ENCODE measurements around the gene SUN2. TPM values are rescaled to one million over a fixed set of nuclear protein-coding genes. Genes with fewer than 3 reads are reported as not detected.

Gene SUN2
- total and polyA plus RNA-seq, 2 of the 8 experiments (the other 6 are each of a cell fraction or from before 2014, with no cell fraction given), result 5.1 to 10.5 TPM

- H3K4ac ChIP-seq (replicated peaks; ENCODE audit: insufficient read length, low read depth, low read length), result no peak overlapping the region
- H3K79me1 ChIP-seq (ENCODE audit: low read depth, low read length), result no peaks in the 10 kb centered on the region
- no peak for FAIRE-seq
- H2BK15ac ChIP-seq (ENCODE audit: low read length), result no peak overlapping the region
- no peak for DNase-seq (ENCODE audit: low read depth in 1 of 2, low spot score in 2 of 2)
- no peaks in the 10 kb centered on the region for H3K4me1 ChIP-seq (replicated peaks in 1 of 4; ENCODE audit: control insufficient read depth in 3 of 4, insufficient read depth in 4 of 4, low read length in 3 of 4)
- H2BK20ac ChIP-seq (ENCODE audit: low read length), result no peak overlapping the region
- no peaks in the 10 kb centered on the region for H3K9me3 ChIP-seq (ENCODE audit: insufficient read depth in 2 of 2, low read depth in 1 of 2, low read length in 1 of 2)
- no peak overlapping the region for H4K91ac ChIP-seq (replicated peaks; ENCODE audit: insufficient read length, low read length)
- H3K27ac ChIP-seq (ENCODE audit: low read depth, low read length), result no peak overlapping the region
- H2BK12ac ChIP-seq (ENCODE audit: low read depth, low read length), result no peak overlapping the region
- ChIA-PET CTCF (ENCODE audit: partially characterized antibody) (interaction anchor here (0.6 to 11.1 kb wide), 14 partner anchors 8 to 599 kb away, joined by 3 to 124 read pairs (median 4); partner anchors contain the start of genes DNAL4 and SUN2), POLR2A (ENCODE audit: partially characterized antibody) (interaction anchor here (0.8 to 13.2 kb wide), 7 partner anchors 8 to 52 kb away, joined by 3 to 112 read pairs (median 4); partner anchors contain the start of genes GTPBP1 and TOMM22)
- H3K79me2 ChIP-seq (ENCODE audit: control insufficient read depth in 1 of 2, insufficient read depth in 2 of 2, low read length in 2 of 2), result no peaks in the 10 kb centered on the region
- no peaks in the 10 kb centered on the region for H3K23me2 ChIP-seq (ENCODE audit: low read depth, low read length)
- H2AK5ac ChIP-seq (ENCODE audit: low read depth, low read length), result no peak overlapping the region
- no peak overlapping the region for H4K8ac ChIP-seq (ENCODE audit: extremely low read depth, insufficient read depth, low read length)
- H3K56ac ChIP-seq (replicated peaks; ENCODE audit: insufficient read length, low read depth, low read length), result no peak overlapping the region
- H3K36me3 ChIP-seq (ENCODE audit: control insufficient read depth in 2 of 4, insufficient read depth in 4 of 4, low read length in 3 of 4), result peaks cover 11 to 37% (median 31%) of the 10 kb centered on the region in 4 experiments; a peak in 7 of 8 replicates
- peaks cover 6 to 10% of the 10 kb centered on the region in 2 experiments for H4K20me1 ChIP-seq (replicated peaks in 1 of 2; ENCODE audit: control insufficient read depth in 1 of 2, insufficient read depth in 2 of 2, low read length in 2 of 2)
- 89% methylated on average over 8 of the region's 8 CpGs; no CpG with 5 or more reads in 1 of the 2 experiments for WGBS, 2 experiments (ENCODE audit: extremely low coverage in 1 of 2, insufficient coverage in 1 of 2, insufficient read length in 1 of 2, insufficient replicate concordance in 2 of 2, low coverage in 1 of 2, low lambda C conversion rate in 2 of 2, missing lambda C conversion rate in 1 of 2)
- no peak overlapping the region for H2BK5ac ChIP-seq (ENCODE audit: low read depth, low read length)
- H3K27me3 ChIP-seq (replicated peaks in 1 of 4; ENCODE audit: control insufficient read depth in 3 of 4, extremely low read depth in 1 of 4, insufficient read depth in 3 of 4, low read length in 3 of 4), result no peaks in the 10 kb centered on the region
- H3K4me2 ChIP-seq (ENCODE audit: insufficient read depth in 1 of 2, low read depth in 2 of 2, low read length in 2 of 2), result no peak overlapping the region
- no peak overlapping the region for H2AFZ ChIP-seq (ENCODE audit: low read length)
- no peak overlapping the region for H3K9ac ChIP-seq (replicated peaks in 1 of 4; ENCODE audit: extremely low read depth in 1 of 4, low read depth in 3 of 4, low read length in 3 of 4)
- no peak overlapping the region for H3K4me3 ChIP-seq (ENCODE audit: extremely low read depth in 1 of 4, insufficient read depth in 2 of 4, low read depth in 3 of 4, low read length in 4 of 4)
- no peak overlapping the region for H4K5ac ChIP-seq (ENCODE audit: insufficient read length, low read depth, low read length)
- no peak overlapping the region for H3K18ac ChIP-seq (ENCODE audit: extremely low read depth, low read length)
- no peak overlapping the region for H2BK120ac ChIP-seq (replicated peaks; ENCODE audit: low read depth, low read length)
- H3K23ac ChIP-seq (ENCODE audit: insufficient read length), result no peak overlapping the region
- no peak overlapping the region for H3K14ac ChIP-seq (ENCODE audit: insufficient read length)
- no peak for TF ChIP-seq CHD2 (IDR thresholded peaks at IDR 0.05; ENCODE audit: low read length)
Measured at GRCh38 chr22:38733724-38734381, 21.9 kb downstream of the SUN2 start.
